Tibial nerve (tissue), 4 donors: ENCODE results near the gene SLC9C1. TPM values are rescaled to one million over a fixed set of nuclear protein-coding genes. Genes with fewer than 3 reads are reported as not detected.

Source experiments
- DNase-seq, 2 donors: peaks; one replicate each; pipeline ENCODE4 v3.0.0-alpha.2; 2019; ENCODE audit warnings: low spot score in 2 of 2
- H3K27ac ChIP-seq, 4 donors: fragments of 200-600 bp; sonication (generic) in 3 of 4; one replicate each; pipeline ENCODE4 v1.5.1; 2017 to 2019; ENCODE audit warnings: mild to moderate bottlenecking in 1 of 4
- H3K27me3 ChIP-seq, 2 donors: fragments of 200-600 bp; sonication (generic) in 1 of 2; one replicate each; pipeline versions ENCODE4 v1.5.1 to v1.6.0; 2017 to 2019
- H3K36me3 ChIP-seq, 3 donors: fragments of 200-600 bp; sonication (generic); one replicate each; pipeline ENCODE4 v1.5.1; 2018 to 2019
- H3K4me1 ChIP-seq, 4 donors: fragments of 200-600 bp; sonication (generic) in 3 of 4; one replicate each; pipeline ENCODE4 v1.5.1; 2017 to 2019
- H3K4me3 ChIP-seq, 4 donors: fragments of 200-600 bp; sonication (generic) in 3 of 4; one replicate each; pipeline ENCODE4 v1.5.1; 2017 to 2019; ENCODE audit warnings: mild to moderate bottlenecking in 1 of 4, moderate library complexity in 1 of 4
- H3K9me3 ChIP-seq, 4 donors: fragments of 200-600 bp; sonication (generic) in 3 of 4; one replicate each; pipeline ENCODE4 v1.5.1; 2017 to 2019
- EP300 ChIP-seq, 2 donors: sonication (generic); formaldehyde crosslinking; IDR thresholded peaks; one replicate each; pipeline ENCODE4 v1.6.1; 2017; ENCODE audit warnings: antibody characterized with exemption in 2 of 2, mild to moderate bottlenecking in 1 of 2
- POLR2A ChIP-seq, 2 donors: fragments of 450-650 bp; IDR thresholded peaks; one replicate each; pipeline ENCODE4 v1.6.1; 2017; ENCODE audit warnings: antibody characterized with exemption in 2 of 2, mild to moderate bottlenecking in 2 of 2, moderate library complexity in 2 of 2
- WGBS, 2 donors: methylation state at CpG; one replicate each; pipeline ENCODE4 v1.1.5; 2018; 5-methylcytosine and 5-hydroxymethylcytosine counted together
- total RNA-seq, 4 donors: library from RNA; depleted of rRNA; stranded (reverse); fragments of >200 nt; gene quantifications; one replicate each; pipeline ENCODE4 v1.1.0, GENCODE V29; 2016
- TF ChIP-seq, protein P1 (sequence below), 5 experiments: fragments of 200-600 bp in 3 of 5; fragments of 450-650 bp in 2 of 5; sonication (generic) in 3 of 5; IDR thresholded peaks; one replicate each; pipeline ENCODE4 v1.5.1; 2016 to 2019; ENCODE audit warnings: antibody characterized with exemption in 5 of 5, mild to moderate bottlenecking in 3 of 5, moderate library complexity in 2 of 5

Gene SLC9C1
- total RNA-seq, 4 donors from 2014 or later, result not detected

DNA sequence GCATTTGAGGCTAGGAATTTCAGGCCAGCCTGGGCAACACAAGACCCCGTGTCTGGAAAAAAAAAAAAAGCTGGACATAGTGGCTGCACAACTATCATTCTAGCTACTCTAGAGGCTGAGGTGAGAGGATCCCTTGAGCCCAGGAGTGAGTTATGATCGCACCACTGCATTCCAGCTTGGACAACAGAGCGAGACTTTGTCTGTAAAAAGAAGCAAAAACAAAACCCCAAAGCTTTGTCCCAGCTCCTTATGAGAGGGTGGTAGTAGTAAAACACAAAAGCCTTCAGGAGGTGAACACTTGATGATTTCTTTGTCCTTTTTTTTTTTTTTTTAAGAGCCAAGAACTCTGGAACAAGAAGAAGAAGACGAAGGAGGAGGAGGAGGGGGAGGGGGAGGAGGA, 37.8 kb upstream of the SLC9C1 start:
- H3K4me3 ChIP-seq, result no peak overlapping the region
- TF ChIP-seq EP300 (IDR thresholded peaks at IDR 0.05), result no peak
- no peak for TF ChIP-seq POLR2A (IDR thresholded peaks at IDR 0.05)
- TF ChIP-seq, protein P1, sequence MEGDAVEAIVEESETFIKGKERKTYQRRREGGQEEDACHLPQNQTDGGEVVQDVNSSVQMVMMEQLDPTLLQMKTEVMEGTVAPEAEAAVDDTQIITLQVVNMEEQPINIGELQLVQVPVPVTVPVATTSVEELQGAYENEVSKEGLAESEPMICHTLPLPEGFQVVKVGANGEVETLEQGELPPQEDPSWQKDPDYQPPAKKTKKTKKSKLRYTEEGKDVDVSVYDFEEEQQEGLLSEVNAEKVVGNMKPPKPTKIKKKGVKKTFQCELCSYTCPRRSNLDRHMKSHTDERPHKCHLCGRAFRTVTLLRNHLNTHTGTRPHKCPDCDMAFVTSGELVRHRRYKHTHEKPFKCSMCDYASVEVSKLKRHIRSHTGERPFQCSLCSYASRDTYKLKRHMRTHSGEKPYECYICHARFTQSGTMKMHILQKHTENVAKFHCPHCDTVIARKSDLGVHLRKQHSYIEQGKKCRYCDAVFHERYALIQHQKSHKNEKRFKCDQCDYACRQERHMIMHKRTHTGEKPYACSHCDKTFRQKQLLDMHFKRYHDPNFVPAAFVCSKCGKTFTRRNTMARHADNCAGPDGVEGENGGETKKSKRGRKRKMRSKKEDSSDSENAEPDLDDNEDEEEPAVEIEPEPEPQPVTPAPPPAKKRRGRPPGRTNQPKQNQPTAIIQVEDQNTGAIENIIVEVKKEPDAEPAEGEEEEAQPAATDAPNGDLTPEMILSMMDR (IDR thresholded peaks at IDR 0.05), result no peak
- H3K36me3 ChIP-seq, result no peaks in the 10 kb centered on the region
- H3K27ac ChIP-seq, result no peak overlapping the region
- 82 to 83% methylated on average over 4 of the region's 4 CpGs for WGBS, 2 donors
- no peaks in the 10 kb centered on the region for H3K9me3 ChIP-seq
- H3K4me1 ChIP-seq, result peaks cover 0 to 35% (median 0%) of the 10 kb centered on the region in 4 donors
- DNase-seq, result no peak
- no peaks in the 10 kb centered on the region for H3K27me3 ChIP-seq

DNA sequence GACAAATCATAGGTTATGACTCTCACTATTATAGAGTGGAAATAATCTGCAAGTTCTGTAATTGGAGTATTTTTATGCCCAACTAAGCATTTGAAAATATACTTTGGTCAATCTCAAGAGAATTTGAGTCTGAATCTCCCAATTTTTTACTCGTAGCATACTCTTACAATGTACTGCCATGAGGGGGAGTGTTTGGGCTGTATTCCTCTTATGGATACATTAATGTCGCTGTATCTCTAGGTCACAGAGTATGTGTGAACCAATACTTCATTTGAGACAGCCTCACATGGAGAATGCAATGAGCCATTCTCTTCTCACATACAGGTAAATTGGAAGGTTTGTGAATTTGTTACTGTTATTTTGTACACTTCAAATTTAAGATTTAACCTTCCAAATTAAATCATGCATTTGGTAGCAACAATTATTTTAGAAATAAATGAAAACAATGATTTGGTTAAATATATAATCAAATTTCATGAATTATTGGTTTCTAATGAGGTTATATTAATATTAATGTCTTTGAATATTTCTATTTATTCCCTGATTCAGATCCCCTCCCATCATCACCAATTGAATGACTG, 33.4 kb upstream of the SLC9C1 start:
- 2 to 3% methylated on average over 2 of the region's 2 CpGs for WGBS, 2 donors
- TF ChIP-seq, protein P1 (IDR thresholded peaks at IDR 0.05), result peak; percentile 55 to 78 (median 60)
- TF ChIP-seq EP300 (IDR thresholded peaks at IDR 0.05) (no peak), POLR2A (IDR thresholded peaks at IDR 0.05) (no peak)
- DNase-seq, result peak in 1 of 2 donors; percentile 67
- H3K27me3 ChIP-seq, result no peaks in the 10 kb centered on the region
- no peak overlapping the region for H3K4me3 ChIP-seq
- H3K9me3 ChIP-seq, result no peaks in the 10 kb centered on the region
- H3K4me1 ChIP-seq, result peaks cover 0 to 12% (median 0%) of the 10 kb centered on the region in 4 donors
- H3K27ac ChIP-seq, result no peak overlapping the region
- H3K36me3 ChIP-seq, result no peaks in the 10 kb centered on the region

DNA sequence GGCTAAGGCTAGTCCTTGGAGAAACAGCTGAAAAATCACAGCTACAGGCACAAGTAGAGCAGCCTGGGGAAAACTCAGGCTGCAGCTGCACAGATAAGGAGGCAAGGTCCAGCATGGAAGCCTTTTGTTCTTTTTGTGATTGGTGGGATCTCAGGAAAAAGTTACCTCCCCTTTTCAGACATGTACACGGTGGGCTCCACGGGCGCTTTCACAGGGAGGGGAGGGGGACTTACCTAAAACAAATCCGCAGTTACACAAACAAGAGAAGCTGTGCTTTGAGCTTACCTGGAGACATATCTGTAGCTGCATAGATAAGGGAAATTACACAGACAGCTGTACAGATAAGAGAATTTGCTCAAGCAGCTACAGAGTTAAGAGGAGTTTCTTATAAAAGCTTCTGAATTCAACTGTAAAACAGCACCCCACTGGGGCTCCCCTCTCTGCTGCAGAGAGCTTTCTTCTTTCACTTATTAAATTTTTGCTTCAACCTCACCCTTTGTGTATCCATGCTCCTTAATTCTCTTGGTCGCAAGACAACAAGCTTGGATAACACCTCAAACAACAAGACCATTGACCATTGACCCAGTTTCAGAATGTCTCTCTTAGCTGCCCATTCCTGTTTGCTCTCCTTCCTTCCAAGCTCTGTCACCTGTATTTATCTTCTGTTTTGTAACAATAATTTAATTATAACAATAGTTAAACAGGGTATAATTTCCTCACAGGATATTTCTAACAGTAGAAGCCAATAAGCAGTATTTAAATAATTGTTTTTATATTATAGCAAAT, 28.0 kb upstream of the SLC9C1 start:
- Histone ChIP-seq H3K9me3 (no peaks in the 10 kb centered on the region), H3K4me1 (no peaks in the 10 kb centered on the region), H3K27me3 (no peaks in the 10 kb centered on the region), H3K4me3 (no peak overlapping the region), H3K27ac (no peak overlapping the region), H3K36me3 (no peaks in the 10 kb centered on the region)
- DNase-seq, result no peak
- no peak for TF ChIP-seq POLR2A (IDR thresholded peaks at IDR 0.05)
- WGBS, 2 donors, result 42 to 46% methylated on average over 5 of the region's 5 CpGs

DNA sequence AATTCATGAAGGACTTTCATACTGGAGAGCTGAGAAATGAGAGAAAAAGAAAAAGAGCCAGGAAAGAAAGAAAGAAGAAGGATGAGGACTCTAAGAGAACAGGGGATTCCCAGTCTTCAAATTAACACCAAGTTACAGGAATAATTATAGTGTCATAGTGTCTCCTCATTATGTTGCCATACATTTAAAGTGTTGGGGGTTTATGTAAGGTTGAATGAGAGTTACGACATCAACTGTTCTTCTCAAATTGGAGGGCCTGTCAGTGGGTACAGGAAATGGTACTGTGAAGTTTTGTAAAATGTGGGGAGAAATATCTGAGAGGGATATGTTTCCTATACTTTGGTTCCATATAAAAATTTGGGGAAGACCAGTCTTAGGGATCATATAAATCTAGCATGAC, 26.7 kb upstream of the SLC9C1 start:
- H3K4me3 ChIP-seq, result no peak overlapping the region
- H3K36me3 ChIP-seq, result no peaks in the 10 kb centered on the region
- TF ChIP-seq POLR2A (IDR thresholded peaks at IDR 0.05) (no peak), EP300 (IDR thresholded peaks at IDR 0.05) (no peak)
- TF ChIP-seq, protein P1 (IDR thresholded peaks at IDR 0.05), result no peak
- no peak for DNase-seq
- no peak overlapping the region for H3K27ac ChIP-seq
- no peaks in the 10 kb centered on the region for H3K4me1 ChIP-seq
- peaks cover 0 to 2% (median 0%) of the 10 kb centered on the region in 4 donors for H3K9me3 ChIP-seq
- no peaks in the 10 kb centered on the region for H3K27me3 ChIP-seq
- WGBS, 2 donors, result 77 to 78% methylated on average over 1 of the region's 1 CpG

DNA sequence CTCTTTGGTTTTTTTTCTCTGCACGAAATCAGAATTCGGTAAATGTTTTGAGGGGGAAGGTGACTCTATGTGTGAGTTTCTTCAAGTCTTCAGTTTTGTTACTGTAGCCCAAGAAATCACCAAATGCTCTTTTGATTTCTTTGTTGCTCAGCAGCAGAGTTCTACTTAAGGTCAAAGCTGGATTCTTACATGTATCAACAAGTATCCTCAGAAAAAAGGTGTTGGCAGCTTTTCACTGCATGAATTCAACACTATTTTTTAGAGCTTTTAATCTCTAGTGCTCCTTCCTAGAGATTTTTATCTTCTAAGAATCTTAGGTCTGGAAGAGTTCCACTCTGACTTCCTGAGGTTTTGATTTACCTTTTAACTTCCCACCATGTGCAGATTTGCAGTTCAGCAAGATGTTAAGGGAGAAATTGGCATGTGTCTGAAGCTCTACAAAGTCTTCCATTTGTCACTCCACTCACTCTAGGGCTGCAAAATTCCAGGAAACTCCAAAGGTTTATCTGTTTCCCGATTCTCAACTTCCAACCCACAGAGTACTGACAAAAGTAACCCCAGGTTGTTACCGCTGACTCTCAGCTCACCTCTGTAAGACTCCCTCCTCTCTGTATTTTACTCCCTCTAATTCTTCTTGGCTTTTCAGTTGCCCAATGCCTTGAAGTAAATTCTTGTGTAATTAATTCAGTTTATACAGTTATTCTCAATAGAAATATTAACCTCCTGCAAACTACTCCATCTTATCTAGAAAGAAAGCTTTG, 25.7 kb upstream of the SLC9C1 start:
- no peak overlapping the region for H3K27ac ChIP-seq
- no peak overlapping the region for H3K4me3 ChIP-seq
- 53 to 63% methylated on average over 4 of the region's 4 CpGs for WGBS, 2 donors
- H3K4me1 ChIP-seq, result no peaks in the 10 kb centered on the region
- no peaks in the 10 kb centered on the region for H3K27me3 ChIP-seq
- H3K9me3 ChIP-seq, result peaks cover 0 to 2% (median 0%) of the 10 kb centered on the region in 4 donors
- H3K36me3 ChIP-seq, result no peaks in the 10 kb centered on the region
- TF ChIP-seq EP300 (IDR thresholded peaks at IDR 0.05) (no peak), POLR2A (IDR thresholded peaks at IDR 0.05) (no peak)
- TF ChIP-seq, protein P1 (IDR thresholded peaks at IDR 0.05), result no peak
- DNase-seq, result no peak
